SK-N-MC (cell line): ENCODE measurements around the gene CALML3.

ENCODE experiments used
- EZH2 ChIP-seq: fragments of 200-600 bp; sonication (generic); IDR thresholded peaks from one replicate; pipeline ENCODE4 v1.6.1; 2017; ENCODE audit warnings: antibody characterized with exemption
- FOXP2 ChIP-seq: optimal IDR thresholded peaks from 2 replicates; pipeline ENCODE3; 2011; ENCODE audit warnings: mild to moderate bottlenecking, moderate library complexity; ENCODE audit not compliant: insufficient read depth; ENCODE audit errors: extremely low read length, control extremely low read depth
- POLR2AphosphoS5 ChIP-seq: IDR thresholded peaks from 2 replicates; pipeline ENCODE4 v1.6.1; 2012; ENCODE audit warnings: mild to moderate bottlenecking, low read depth, low read length, borderline replicate concordance

DNA sequence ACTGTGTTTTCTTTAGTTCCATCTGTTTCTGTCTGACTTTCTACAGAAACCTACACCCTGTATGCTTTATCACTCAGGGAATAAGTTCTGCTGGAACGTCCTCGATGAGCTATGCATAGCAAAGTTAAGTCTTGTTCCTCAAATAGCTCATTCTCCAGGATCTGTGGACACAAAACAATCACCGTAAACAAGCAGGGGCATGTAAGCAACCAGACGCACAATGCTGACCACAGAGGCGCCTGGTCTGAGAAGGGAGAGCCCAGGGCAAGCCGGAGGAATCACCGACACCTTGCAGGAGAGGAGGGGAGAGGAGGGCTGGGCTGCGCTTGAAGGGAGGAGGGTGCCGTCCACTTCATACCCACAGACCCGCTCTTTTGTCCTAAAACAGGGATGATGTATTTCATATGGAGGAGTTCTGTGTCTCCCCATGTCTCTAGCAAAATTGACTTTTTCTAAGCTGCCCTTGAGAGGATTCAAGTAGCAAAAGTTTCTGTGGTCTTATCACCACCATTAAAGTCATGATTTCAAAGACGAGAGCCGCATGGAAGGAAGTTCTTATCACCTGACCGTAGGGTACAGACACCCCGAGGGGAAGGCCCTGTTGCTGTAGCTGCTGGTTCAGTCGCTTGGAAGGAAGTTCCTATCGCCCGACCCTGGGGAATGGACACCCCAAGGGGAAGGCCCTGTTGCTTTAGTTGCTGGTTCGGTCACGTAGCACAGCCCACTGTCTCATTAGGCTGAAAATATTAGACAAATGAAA lies 14.3 kb downstream of the CALML3 start:
- TF ChIP-seq EZH2 (no peak), POLR2AphosphoS5 (no peak), FOXP2 (no peak)
